Measurements from ENCODE around the gene THOC5. TPM values are rescaled to one million over a fixed set of nuclear protein-coding genes. Genes with fewer than 3 reads are reported as not detected.

The THOC5 gene
- total and polyA plus RNA-seq, 2 of the 4 experiments (the other 2 are of a cell fraction), result 68.4 to 73.7 TPM

DNA sequence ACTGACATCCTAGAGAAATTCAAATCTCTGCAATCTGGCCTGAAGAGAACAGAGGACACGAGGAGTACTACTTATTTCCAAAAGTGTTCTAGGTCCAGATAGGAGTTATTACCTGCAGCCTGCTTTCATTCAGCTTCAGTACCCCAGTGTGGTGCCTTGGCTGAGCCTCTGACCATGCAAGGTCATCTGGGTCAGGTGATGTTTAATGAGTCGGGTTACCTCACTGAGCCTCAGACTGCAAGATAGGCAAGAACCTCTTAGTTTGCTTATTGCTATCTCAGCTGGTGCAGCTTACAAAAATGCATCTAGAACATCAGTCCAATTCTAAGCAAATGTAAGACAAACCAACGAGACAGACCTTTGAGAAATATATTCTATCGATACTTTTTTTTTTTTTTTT lies 40.4 kb upstream of the THOC5 start:
- H3K27me3 ChIP-seq (ENCODE audit: control insufficient read depth, insufficient read depth, low read length), result no peaks in the 10 kb centered on the region
- ATAC-seq (ENCODE audit: low read depth) (peak; percentile 21; the same call in 1 of the 2 replicates), DNase-seq (no peak)
- H2BK20ac ChIP-seq (ENCODE audit: low read depth, low read length), result no peak overlapping the region
- no peak overlapping the region for H3K4me3 ChIP-seq (ENCODE audit: insufficient read depth, low read depth, low read length)
- no peaks in the 10 kb centered on the region for H3K79me1 ChIP-seq (ENCODE audit: low read depth in 1 of 2, low read length in 2 of 2)
- no peak overlapping the region for H4K8ac ChIP-seq (ENCODE audit: low read depth in 2 of 2, low read length in 2 of 2)
- H2AK5ac ChIP-seq (ENCODE audit: low read depth, low read length), result no peak overlapping the region
- H3K4me1 ChIP-seq (ENCODE audit: control insufficient read depth, insufficient read depth, low read length), result no peaks in the 10 kb centered on the region
- H3K18ac ChIP-seq (ENCODE audit: low read depth, low read length), result no peak overlapping the region
- H3K56ac ChIP-seq (ENCODE audit: extremely low read depth, insufficient read depth, low read length), result no peak overlapping the region
- no peak overlapping the region for H3K14ac ChIP-seq (replicated peaks; ENCODE audit: low read depth, low read length)
- no peak overlapping the region for H2AFZ ChIP-seq (replicated peaks; ENCODE audit: low read length, poor library complexity)
- CTCF ChIA-PET, result no interaction called here
- H4K20me1 ChIP-seq (ENCODE audit: insufficient read depth, low read length), result no peaks in the 10 kb centered on the region
- POLR2A ChIA-PET (ENCODE audit: unreplicated experiment), result interaction anchor here (0.7 kb wide), 1 partner anchor 12 kb away, joined by 10 read pairs; no protein-coding TSS in a partner anchor
- H3K9ac ChIP-seq (ENCODE audit: low read depth, low read length), result no peak overlapping the region
- in situ Hi-C loops (cut with MboI; ENCODE audit: low sequenced_read_pairs), result no loop called here
- no peak overlapping the region for H2AK9ac ChIP-seq (replicated peaks; ENCODE audit: low read depth, low read length, poor library complexity)
- no peak overlapping the region for H2BK5ac ChIP-seq (ENCODE audit: low read depth, low read length, poor library complexity, severe bottlenecking)
- H3K9me3 ChIP-seq (ENCODE audit: control insufficient read depth, insufficient read depth, low read length), result no peaks in the 10 kb centered on the region
- BruUV-seq (replicated peaks), result no TSS peak
- H3K9me1 ChIP-seq (ENCODE audit: insufficient read depth, low read length), result peaks cover 2% of the 10 kb centered on the region; the same call in 1 of the 2 replicates
- H3K27ac ChIP-seq (ENCODE audit: insufficient read depth, low read length), result no peak overlapping the region
- no peak overlapping the region for H4K91ac ChIP-seq (ENCODE audit: insufficient read depth, low read depth, low read length)
- H3K36me3 ChIP-seq (ENCODE audit: control insufficient read depth, insufficient read depth, low read length), result no peaks in the 10 kb centered on the region
- dilution Hi-C loops (cut with HindIII; ENCODE audit: low sequenced_read_pairs, unreplicated experiment), result no loop called here
- no peak for TF ChIP-seq RFX5 (IDR thresholded peaks at IDR 0.05; ENCODE audit: low read depth, low read length)
- no peak for TF ChIP-seq BHLHE40 (IDR thresholded peaks at IDR 0.05; ENCODE audit: low read depth, low read length)
- TF ChIP-seq FOS (IDR thresholded peaks at IDR 0.05; ENCODE audit: low read depth, low read length), result no peak
- TF ChIP-seq RCOR1 (IDR thresholded peaks at IDR 0.05; ENCODE audit: insufficient replicate concordance, low read length), result no peak
- no peak for TF ChIP-seq RAD21 (IDR thresholded peaks at IDR 0.05; ENCODE audit: low read length)
- no peak for TF ChIP-seq MXI1 (IDR thresholded peaks at IDR 0.05; ENCODE audit: borderline replicate concordance, low read depth, low read length)
- TF ChIP-seq, protein P1, sequence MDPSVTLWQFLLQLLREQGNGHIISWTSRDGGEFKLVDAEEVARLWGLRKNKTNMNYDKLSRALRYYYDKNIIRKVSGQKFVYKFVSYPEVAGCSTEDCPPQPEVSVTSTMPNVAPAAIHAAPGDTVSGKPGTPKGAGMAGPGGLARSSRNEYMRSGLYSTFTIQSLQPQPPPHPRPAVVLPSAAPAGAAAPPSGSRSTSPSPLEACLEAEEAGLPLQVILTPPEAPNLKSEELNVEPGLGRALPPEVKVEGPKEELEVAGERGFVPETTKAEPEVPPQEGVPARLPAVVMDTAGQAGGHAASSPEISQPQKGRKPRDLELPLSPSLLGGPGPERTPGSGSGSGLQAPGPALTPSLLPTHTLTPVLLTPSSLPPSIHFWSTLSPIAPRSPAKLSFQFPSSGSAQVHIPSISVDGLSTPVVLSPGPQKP (IDR thresholded peaks at IDR 0.05; ENCODE audit: borderline replicate concordance, low read depth, low read length), result no peak
- no peak for TF ChIP-seq USF2 (IDR thresholded peaks at IDR 0.05; ENCODE audit: low read depth, low read length)
- TF ChIP-seq MAFK (IDR thresholded peaks at IDR 0.05; ENCODE audit: low read depth, low read length), result no peak
- TF ChIP-seq CHD1 (IDR thresholded peaks at IDR 0.05; ENCODE audit: low read depth, low read length), result no peak
- TF ChIP-seq CEBPB (IDR thresholded peaks at IDR 0.05; ENCODE audit: low read depth, low read length), result no peak
- no peak for TF ChIP-seq CTCF (conservative IDR thresholded peaks at IDR 0.05; ENCODE audit: low read depth, low read length)
- no peak for TF ChIP-seq NFE2L2 (IDR thresholded peaks at IDR 0.05; ENCODE audit: low read depth, low read length)
- TF ChIP-seq MAZ (IDR thresholded peaks at IDR 0.05; ENCODE audit: borderline replicate concordance, low read depth, low read length), result no peak
- no peak for TF ChIP-seq SMC3 (IDR thresholded peaks at IDR 0.05; ENCODE audit: low read depth, low read length)
- TF ChIP-seq POLR2A (IDR thresholded peaks at IDR 0.05; ENCODE audit: low read depth, low read length), result no peak
- H2BK15ac ChIP-seq (ENCODE audit: low read depth, low read length), result no peak overlapping the region
- no peak overlapping the region for H3K23ac ChIP-seq (ENCODE audit: low read depth, low read length)
- no CpG with 5 or more reads among the region's 4 CpGs for WGBS, 2 experiments (ENCODE audit: extremely low coverage in 2 of 2, insufficient read length in 1 of 2)
- no peak overlapping the region for H3K4ac ChIP-seq (ENCODE audit: low read depth, low read length)
- no peak overlapping the region for H3K4me2 ChIP-seq (ENCODE audit: low read depth, low read length)
- no peak overlapping the region for H2BK120ac ChIP-seq (ENCODE audit: low read depth, low read length)
- no peak overlapping the region for H4K5ac ChIP-seq (ENCODE audit: low read depth, low read length)
- intact Hi-C loops (cut with micrococcal nuclease), result loop anchor here (5.0 kb wide), 1 partner anchor 33 kb away; no protein-coding TSS in a partner anchor
